Kasumi-1 (cell line): Measurements from ENCODE around the gene MTHFD1L.
A peak's percentile ranks its signal among the peaks of the same experiment; 100 is the strongest.
"Not testable (repeated sequence)": the region's sequence is repeated elsewhere in the genome, so short reads cannot be mapped to it uniquely, and the experiment has no call there.

ENCODE experiments used
- DNase-seq, 2 experiments: peaks; one replicate each; lab custom pipeline; 2025; lab: John Stamatoyannopoulos, UW

Gene MTHFD1L

GRCh38 chr6:151015101-151015700 lies 149.7 kb downstream of the MTHFD1L start:
- no peak for DNase-seq

- DNase-seq, result no peak
These were observed 150.6 kb downstream of the MTHFD1L start for GRCh38 chr6:151016107-151016506.

- no peak for DNase-seq
These were observed 152.5 kb downstream of the MTHFD1L start for GRCh38 chr6:151018046-151018445.

- no peak for DNase-seq
These were observed 153.6 kb downstream of the MTHFD1L start for GRCh38 chr6:151018911-151019782.

- DNase-seq, result no peak
These were observed 156.4 kb downstream of the MTHFD1L start for GRCh38 chr6:151021896-151022295.

GRCh38 chr6:151022492-151022891 lies 157.0 kb downstream of the MTHFD1L start:
- DNase-seq, result no peak

GRCh38 chr6:151023342-151023741 lies 157.8 kb downstream of the MTHFD1L start:
- no peak for DNase-seq

- no peak for DNase-seq
These were observed 159.1 kb downstream of the MTHFD1L start for GRCh38 chr6:151024597-151024996.

- DNase-seq, result no peak
These were observed 159.6 kb downstream of the MTHFD1L start for GRCh38 chr6:151025076-151025475.

GRCh38 chr6:151026041-151026663 lies 160.7 kb downstream of the MTHFD1L start:
- no peak for DNase-seq

GRCh38 chr6:151027295-151027747 lies 161.8 kb downstream of the MTHFD1L start:
- DNase-seq, result peak; percentile 6 to 16

GRCh38 chr6:151027936-151028838 lies 162.7 kb downstream of the MTHFD1L start:
- no peak for DNase-seq

GRCh38 chr6:151029970-151030369 lies 164.5 kb downstream of the MTHFD1L start:
- peak; percentile 1 to 25 for DNase-seq

GRCh38 chr6:151032034-151032433 lies 166.5 kb downstream of the MTHFD1L start:
- DNase-seq, result no peak

- DNase-seq, result no peak
These were observed 169.6 kb downstream of the MTHFD1L start for GRCh38 chr6:151034825-151035781.

- not testable (repeated sequence) for DNase-seq
These were observed 170.8 kb downstream of the MTHFD1L start for GRCh38 chr6:151036211-151036721.

GRCh38 chr6:151036869-151037680 lies 171.6 kb downstream of the MTHFD1L start:
- DNase-seq, result no peak

- DNase-seq, result no peak
These were observed 173.1 kb downstream of the MTHFD1L start for GRCh38 chr6:151038616-151039015.

GRCh38 chr6:151040888-151041521 lies 175.5 kb downstream of the MTHFD1L start:
- peak; percentile 88 to 95 for DNase-seq
